NCI-H510A treated with DMSO at 0.1 percent for 48 hours (cell line): ENCODE data around the gene TRAPPC2B.
"Not testable (repeated sequence)": the region's sequence is repeated elsewhere in the genome, so short reads cannot be mapped to it uniquely, and the experiment has no call there.

Experiments
- DNase-seq: peaks from one replicate; lab custom pipeline; 2025; lab: John Stamatoyannopoulos, UW

The TRAPPC2B gene

DNA sequence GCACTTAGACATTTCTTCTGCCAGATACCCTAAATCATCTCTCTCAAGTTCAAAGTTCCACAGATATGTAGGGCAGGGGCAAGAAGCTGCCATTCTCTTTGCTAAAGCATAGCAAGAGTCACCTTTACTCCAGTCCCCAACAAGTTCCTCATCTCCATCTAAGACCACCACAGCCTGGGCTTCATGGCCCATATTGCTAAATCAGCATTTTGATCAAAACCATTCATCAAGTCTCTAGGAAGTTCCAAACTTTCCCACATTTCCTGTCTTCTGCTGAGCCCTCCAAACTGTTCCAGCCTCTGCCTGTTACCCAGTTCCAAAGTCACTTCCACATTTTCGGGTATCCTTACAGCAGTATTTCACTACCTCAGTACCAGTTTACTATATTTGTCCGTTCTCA, 11.3 kb downstream of the TRAPPC2B start:
- not testable (repeated sequence) for DNase-seq

DNA sequence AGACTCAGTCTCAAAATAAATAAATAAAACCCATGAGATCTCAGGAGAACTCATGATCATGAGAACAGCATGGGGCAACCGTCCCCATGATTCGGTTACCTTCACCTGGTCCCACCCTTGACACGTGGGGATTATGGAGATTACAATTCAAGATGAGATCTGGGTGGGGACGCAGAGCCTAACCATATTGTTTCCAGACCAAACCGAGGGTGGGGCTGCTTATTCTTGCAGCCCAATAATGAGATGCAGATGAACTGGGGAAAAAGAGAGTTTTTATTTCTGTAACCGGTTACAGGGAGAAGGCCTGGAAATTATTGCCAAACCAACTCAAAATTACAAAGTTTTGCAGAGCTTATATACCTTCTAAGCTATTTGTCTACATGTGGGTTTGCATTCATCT, 12.8 kb downstream of the TRAPPC2B start:
- no peak for DNase-seq

DNA sequence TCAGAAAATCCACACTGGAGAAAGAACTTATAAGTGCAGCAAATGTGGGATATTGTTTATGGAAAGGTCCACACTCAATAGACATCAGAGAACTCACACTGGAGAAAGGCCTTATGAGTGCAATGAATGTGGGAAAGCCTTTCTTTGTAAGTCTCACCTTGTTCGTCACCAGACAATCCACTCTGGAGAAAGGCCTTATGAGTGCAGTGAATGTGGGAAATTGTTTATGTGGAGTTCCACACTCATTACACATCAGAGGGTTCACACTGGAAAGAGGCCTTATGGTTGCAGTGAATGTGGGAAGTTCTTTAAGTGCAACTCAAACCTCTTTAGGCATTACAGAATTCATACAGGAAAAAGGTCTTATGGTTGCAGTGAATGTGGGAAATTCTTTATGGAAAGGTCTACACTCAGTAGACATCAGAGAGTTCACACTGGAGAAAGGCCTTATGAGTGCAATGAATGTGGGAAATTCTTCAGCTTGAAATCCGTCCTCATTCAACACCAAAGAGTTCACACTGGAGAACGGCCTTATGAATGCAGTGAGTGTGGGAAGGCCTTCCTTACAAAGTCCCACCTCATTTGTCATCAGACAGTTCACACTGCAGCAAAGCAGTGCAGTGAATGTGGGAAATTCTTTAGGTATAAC, 14.3 kb downstream of the TRAPPC2B start:
- DNase-seq = no peak

DNA sequence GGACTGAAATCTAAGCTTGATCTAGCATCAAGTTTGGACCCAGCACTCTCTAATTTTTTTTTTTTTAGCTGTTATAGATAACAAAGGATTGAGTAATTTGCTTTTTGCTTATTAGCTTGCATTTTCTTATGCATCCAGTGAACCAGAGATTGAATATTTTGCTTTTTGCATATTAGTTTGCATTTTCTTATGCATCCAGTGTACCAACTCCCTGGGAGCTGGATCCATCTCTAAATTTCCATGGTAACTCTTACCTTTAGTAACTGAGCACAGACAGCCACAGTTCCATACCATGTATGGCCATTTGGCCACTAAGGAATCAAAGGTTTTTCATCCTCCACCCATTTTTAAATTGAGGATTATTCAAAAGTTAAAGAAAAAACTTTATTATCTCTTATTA, 17.6 kb downstream of the TRAPPC2B start:
- DNase-seq = no peak

DNA sequence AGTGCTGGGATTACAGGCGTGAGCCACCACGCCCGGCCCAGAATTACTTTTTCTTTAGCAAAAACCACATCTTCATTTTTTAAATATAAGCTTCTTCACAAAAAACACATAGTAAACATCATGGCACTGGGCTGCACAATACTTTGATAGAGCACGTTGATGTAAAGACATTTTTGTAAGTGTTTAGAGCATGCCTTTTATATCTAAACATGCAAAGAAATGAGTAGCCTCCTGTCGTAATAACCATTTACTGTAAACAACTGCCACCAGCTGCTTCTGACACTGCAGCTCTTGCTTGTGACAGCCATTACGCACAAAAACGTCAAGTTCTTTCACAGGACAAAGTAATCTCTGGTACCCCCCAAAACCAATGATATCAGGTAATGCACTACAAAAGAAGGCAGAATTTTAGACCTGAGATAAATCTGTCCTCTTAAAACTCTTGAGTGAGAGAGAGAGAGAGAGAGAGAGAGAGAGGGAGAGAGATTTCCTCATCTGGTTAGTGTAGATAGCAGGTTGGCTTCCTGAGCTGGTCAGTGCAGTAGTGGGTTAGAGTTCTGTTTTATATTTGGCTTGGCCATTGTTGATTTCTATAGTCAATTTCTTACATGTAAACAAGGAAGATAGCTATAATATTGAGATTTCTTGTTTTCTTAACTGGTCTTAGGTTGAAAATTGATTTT, 19.6 kb downstream of the TRAPPC2B start:
- DNase-seq = no peak

DNA sequence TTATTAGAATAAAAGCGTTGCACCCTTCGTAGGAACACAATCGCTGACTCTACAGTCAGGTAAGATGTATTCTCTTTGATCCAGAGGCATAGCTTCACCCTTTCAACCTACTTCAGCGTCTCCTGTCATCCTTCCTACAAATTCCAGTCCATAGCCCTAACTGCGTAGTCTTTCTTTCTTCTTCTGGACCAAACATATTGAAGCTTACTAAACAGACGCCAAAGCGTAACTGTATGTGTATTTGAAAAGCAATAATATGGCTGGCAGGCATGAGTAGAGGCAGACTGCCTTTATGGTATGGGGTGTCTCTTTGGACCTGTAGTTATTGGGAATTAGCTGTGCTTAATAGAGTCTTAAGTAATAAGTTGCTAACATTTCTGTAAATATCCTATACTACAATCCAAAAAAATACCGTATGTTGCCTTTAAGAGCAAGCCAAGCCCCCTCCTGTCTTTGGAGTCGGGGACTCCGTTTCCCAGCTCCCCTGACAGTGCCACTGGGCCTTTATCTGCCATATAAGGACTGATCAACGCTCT, 25.9 kb downstream of the TRAPPC2B start:
- DNase-seq = no peak

DNA sequence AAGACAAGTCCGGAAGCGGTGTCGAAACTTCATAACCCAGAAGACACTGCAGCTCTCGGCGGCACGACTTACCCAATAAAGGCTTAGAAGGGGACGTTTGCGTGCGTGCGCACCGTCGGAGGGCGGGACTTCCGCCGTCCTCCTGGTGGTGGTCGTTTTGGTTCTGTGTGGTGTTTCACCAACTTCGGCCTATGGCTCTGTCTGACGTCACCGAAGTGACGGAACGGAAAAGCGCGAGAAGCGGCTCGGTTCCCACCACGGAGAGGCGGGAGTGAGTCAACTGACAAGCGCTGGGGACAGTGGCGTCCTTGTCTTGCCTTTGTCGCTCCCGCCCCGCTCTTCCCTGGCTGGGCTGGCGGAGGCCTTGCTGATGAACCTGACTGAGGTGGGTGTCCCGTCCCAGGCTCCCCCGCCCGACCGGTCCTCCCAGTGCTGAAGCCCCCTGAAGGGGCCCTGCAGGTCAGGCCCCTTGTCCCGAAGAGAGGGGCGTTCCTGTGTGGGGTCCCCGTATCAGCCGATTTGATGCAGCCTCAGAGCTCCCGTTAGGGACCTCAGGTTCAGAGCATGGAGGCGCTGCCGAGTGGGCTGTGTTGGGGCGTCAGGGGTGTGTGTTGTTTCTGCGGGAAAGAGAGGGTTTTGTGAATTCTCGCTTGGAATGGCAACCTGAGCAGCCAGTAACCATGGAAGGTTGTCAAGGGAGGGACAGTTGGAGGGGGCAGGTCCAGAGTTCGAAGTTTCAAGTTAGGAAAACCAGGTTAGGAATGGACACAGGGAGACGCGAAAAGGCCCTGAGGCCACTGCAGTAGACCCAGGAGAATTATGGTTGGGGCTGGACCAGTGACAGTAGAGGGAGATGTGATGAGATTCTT, 26.6 kb downstream of the TRAPPC2B start, which contains the start of gene ZNF548:
TSS of gene ZNF548 (plus strand) at position 125 of the 869 bp plus-strand sequence. CDS start at position 371, 246 bp downstream.
- DNase-seq = peak; percentile 87

DNA sequence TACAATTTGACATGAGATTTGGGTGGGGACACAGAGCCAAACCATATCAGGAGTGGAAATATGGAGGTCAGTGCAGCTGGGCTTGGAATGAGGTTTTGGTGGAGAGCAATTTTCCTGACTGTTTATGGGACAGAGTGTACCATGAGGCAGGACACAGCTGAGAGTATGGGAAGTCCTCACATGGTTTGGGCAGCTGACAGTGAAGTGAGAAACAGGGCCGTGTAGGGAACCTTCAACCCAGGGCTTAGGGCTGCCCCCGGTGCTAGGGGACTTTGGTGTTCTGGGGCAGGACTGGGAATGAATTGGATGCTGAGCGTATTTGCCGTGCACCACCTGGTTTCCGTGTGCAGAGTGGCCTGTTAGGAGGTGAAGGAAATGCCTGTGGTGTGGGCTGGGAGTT, 32.4 kb downstream of the TRAPPC2B start:
- DNase-seq = no peak

DNA sequence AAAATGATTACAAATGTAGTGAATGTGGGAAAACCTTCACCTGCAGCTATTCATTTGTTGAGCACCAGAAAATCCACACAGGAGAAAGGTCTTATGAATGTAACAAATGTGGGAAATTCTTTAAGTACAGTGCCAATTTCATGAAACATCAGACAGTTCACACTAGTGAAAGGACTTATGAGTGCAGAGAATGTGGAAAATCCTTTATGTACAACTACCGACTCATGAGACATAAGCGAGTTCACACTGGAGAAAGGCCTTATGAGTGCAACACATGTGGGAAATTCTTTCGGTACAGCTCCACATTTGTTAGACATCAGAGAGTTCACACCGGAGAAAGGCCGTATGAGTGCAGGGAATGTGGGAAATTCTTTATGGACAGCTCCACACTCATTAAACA, 35.5 kb downstream of the TRAPPC2B start:
- no peak for DNase-seq

DNA sequence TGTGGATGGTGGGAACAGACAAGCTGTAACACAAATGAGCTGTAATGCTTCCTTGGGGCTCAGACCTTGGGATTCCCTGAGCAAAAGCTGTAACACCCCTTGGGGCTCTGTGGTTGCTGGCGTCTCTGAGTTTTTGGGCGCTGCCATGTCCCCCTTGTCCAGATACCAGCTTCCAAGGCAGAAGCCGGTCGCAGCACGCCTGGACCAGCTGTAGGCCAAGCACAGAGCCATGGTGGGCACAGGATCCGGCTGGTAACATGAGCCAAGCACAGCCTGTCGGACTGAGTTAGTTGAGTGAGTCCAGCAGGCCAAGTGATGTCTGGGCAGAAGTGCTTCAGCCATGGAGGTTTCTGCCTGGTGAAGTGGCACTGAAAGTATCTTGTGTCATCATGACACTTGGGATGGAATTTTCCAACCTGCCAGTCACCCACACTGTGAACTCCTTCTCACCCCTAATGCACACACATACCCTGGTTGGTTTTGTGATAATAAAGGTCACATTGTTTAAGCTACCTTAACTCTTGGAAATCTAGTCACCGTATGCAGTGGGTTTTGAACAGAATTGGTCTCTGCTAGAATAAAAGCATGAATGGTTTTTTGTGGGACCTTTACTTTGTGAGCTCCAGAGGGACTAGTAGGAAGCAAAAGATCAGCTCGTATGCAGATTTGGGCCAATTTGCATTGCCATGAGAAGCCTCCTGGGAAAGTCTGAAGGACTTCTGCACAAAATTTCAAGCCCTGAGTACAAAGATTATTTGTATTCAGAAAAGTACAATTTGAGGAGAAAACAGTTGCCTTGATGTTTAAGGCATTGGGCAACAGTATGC, 40.6 kb downstream of the TRAPPC2B start:
- no peak for DNase-seq

DNA sequence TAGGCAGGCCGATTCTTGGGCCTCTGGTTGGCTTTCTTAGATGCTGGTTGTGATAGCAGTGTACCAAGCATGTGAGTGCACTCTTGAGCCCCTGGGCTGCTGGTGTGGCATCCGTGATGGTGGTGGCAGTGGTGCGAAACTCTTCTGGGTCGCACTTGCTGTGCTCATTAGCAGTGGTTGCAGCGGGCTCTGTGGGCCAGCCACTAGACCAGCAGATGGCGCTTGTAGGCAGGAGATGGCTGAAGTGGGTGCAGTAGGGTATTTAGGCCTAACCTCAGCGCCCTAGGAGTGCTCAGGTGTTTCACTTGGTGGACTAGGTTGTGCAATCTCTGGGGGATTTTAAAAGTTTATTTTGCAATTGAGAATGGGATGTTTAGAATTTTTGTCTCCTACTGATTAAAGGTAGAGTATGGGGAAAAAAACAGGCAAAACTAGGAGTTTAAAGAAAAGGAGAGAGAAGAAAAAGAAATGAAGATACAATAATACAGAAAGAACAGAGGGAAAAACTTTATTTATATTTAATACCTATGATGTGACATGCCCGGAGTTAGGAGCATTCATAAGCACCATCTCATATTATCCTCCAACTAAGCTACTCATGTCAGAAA, 43.3 kb downstream of the TRAPPC2B start:
- no peak for DNase-seq

DNA sequence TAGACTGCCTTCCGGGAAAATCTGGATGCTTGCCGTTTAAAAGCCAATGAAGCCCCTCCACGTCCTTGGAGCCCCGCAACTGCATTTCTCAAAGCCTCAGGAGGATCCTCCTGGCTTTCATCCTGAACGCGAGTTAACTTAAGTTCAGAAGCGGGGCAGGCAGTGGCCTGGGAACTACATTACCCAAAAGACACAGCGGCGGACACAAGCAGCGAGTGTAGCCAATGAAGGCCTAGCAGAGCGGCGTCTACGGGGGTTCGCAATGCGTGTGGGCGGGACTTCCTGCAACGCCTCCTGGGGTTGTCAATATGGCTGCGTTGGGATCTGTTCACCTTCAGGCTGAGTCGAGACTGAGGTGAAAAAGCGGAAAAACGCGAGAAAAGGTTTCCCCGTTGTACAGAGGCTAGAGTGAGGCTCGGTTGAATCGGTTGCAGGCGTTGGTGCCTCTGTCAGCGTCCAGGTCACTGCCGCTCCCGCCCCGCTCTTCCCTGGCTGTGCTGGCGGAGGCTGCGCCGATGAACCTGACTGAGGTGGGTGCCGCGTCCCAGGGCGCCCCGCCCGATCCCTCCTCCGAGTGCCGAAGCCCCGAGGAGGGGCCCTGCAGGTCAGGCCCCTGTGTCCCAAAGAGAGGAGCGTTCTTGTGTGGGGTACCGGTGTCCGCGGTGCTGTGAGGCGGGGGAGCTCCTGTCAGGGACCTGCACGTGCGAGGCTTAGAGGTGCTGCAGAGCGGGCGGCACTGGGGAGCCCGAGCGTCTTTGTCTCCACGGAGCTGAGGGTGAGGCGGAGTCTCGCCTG, 47.7 kb downstream of the TRAPPC2B start, which contains the start of gene ZNF17:
TSS of gene ZNF17 (plus strand) at position 285 of the 795 bp plus-strand sequence. CDS start 2,455 bp downstream, outside the sequence.
- DNase-seq = peak; percentile 82
